ENCODE results near the gene TRIM26.

Gene TRIM26

GRCh38 chr6:30155520-30156261, 57.5 kb downstream of the TRIM26 start:
- Histone ChIP-seq H3K9ac (no peak overlapping the region), H3K4me1 (peaks cover 0 to 27% (median 10%) of the 10 kb centered on the region in 10 experiments; a peak in 12 of 20 replicates), H3K27ac (no peak overlapping the region), H3K9me3 (replicated peaks in 1 of 11) (no peaks in the 10 kb centered on the region), H3K4me3 (no peak overlapping the region), H4K20me1 (no peaks in the 10 kb centered on the region), H3K27me3 (no peaks in the 10 kb centered on the region), H3K4me2 (no peak overlapping the region), H3K36me3 (no peaks in the 10 kb centered on the region)
- no peak for TF ChIP-seq Cebpa-rat (IDR thresholded peaks at IDR 0.05)

- H4K20me1 ChIP-seq, result no peaks in the 10 kb centered on the region
- no peaks in the 10 kb centered on the region for H3K27me3 ChIP-seq
- H3K4me1 ChIP-seq, result peaks cover 0 to 35% (median 13%) of the 10 kb centered on the region in 10 experiments; a peak in 12 of 20 replicates
- H3K9ac ChIP-seq, result no peak overlapping the region
- H3K4me3 ChIP-seq, result no peak overlapping the region
- H3K36me3 ChIP-seq, result no peaks in the 10 kb centered on the region
- H3K4me2 ChIP-seq, result no peak overlapping the region
- no peak overlapping the region for H3K27ac ChIP-seq
- no peaks in the 10 kb centered on the region for H3K9me3 ChIP-seq (replicated peaks in 1 of 11)
- TF ChIP-seq Cebpa-rat (IDR thresholded peaks at IDR 0.05), result no peak
These were observed 58.3 kb downstream of the TRIM26 start for GRCh38 chr6:30154709-30155519.

- Histone ChIP-seq H3K4me3 (no peak overlapping the region), H3K27me3 (no peaks in the 10 kb centered on the region), H3K9me3 (replicated peaks in 1 of 11) (no peaks in the 10 kb centered on the region), H3K9ac (no peak overlapping the region), H4K20me1 (no peaks in the 10 kb centered on the region), H3K27ac (no peak overlapping the region), H3K4me2 (no peak overlapping the region), H3K36me3 (no peaks in the 10 kb centered on the region), H3K4me1 (peaks cover 0 to 37% (median 13%) of the 10 kb centered on the region in 10 experiments; a peak in 12 of 20 replicates)
- no peak for TF ChIP-seq Cebpa-rat (IDR thresholded peaks at IDR 0.05)
These were observed 59.1 kb downstream of the TRIM26 start for GRCh38 chr6:30154061-30154460.

GRCh38 chr6:30152910-30153610, 60.1 kb downstream of the TRIM26 start:
- Histone ChIP-seq H3K27me3 (no peaks in the 10 kb centered on the region), H3K4me2 (no peak overlapping the region), H4K20me1 (no peaks in the 10 kb centered on the region)

GRCh38 chr6:30152016-30152673, 61.1 kb downstream of the TRIM26 start:
- Histone ChIP-seq H3K4me3 (no peak overlapping the region), H3K36me3 (no peaks in the 10 kb centered on the region), H3K27me3 (no peaks in the 10 kb centered on the region), H3K4me2 (peak overlapping the region in 3 of 11 experiments; percentile 37 to 63 (median 47); a peak in 4 of 22 replicates), H3K9me3 (replicated peaks in 1 of 11) (no peaks in the 10 kb centered on the region), H3K4me1 (peaks cover 5 to 26% (median 12%) of the 10 kb centered on the region in 10 experiments; a peak in 19 of 20 replicates), H3K27ac (no peak overlapping the region), H4K20me1 (no peaks in the 10 kb centered on the region), H3K9ac (no peak overlapping the region)
- no peak for TF ChIP-seq Cebpa-rat (IDR thresholded peaks at IDR 0.05)

More at GRCh38 chr6:30152910-30153610, 60.1 kb downstream of the TRIM26 start:
- Histone ChIP-seq H3K36me3 (no peaks in the 10 kb centered on the region), H3K9ac (no peak overlapping the region), H3K4me3 (no peak overlapping the region), H3K4me1 (peaks cover 0 to 34% (median 12%) of the 10 kb centered on the region in 10 experiments; a peak in 12 of 20 replicates), H3K27ac (no peak overlapping the region), H3K9me3 (replicated peaks in 1 of 11) (no peaks in the 10 kb centered on the region)
- no peak for TF ChIP-seq Cebpa-rat (IDR thresholded peaks at IDR 0.05)

GRCh38 chr6:30151580-30151979, 61.6 kb downstream of the TRIM26 start:
- Histone ChIP-seq H3K4me1 (peaks cover 11 to 26% (median 17%) of the 10 kb centered on the region in 10 experiments; a peak in 19 of 20 replicates), H3K27me3 (no peaks in the 10 kb centered on the region), H3K9ac (no peak overlapping the region), H4K20me1 (no peaks in the 10 kb centered on the region), H3K9me3 (replicated peaks in 1 of 11) (no peaks in the 10 kb centered on the region), H3K4me2 (peak overlapping the region in 10 of 11 experiments; percentile 6 to 63 (median 39); a peak in 14 of 22 replicates), H3K27ac (no peak overlapping the region), H3K36me3 (no peaks in the 10 kb centered on the region), H3K4me3 (no peak overlapping the region)
- no peak for TF ChIP-seq Cebpa-rat (IDR thresholded peaks at IDR 0.05)

GRCh38 chr6:30150671-30151395, 62.4 kb downstream of the TRIM26 start:
- Histone ChIP-seq H3K4me2 (peak overlapping the region in 6 of 11 experiments; percentile 20 to 63 (median 44); a peak in 7 of 22 replicates), H3K4me1 (peaks cover 13 to 26% (median 17%) of the 10 kb centered on the region in 10 experiments; a peak in 19 of 20 replicates), H3K4me3 (no peak overlapping the region), H3K9me3 (replicated peaks in 1 of 11) (no peaks in the 10 kb centered on the region), H3K36me3 (no peaks in the 10 kb centered on the region), H3K9ac (no peak overlapping the region), H3K27ac (no peak overlapping the region), H4K20me1 (no peaks in the 10 kb centered on the region), H3K27me3 (no peaks in the 10 kb centered on the region)
- TF ChIP-seq Cebpa-rat (IDR thresholded peaks at IDR 0.05), result no peak
